Hypothalamus (tissue), 51 donors: ENCODE measurements around the gene ATP5PO.

Experiments
- DNase-seq, 51 donors: peaks; one replicate each; lab custom pipeline; 2025; lab: John Stamatoyannopoulos, UW

The ATP5PO gene

GRCh38 chr21:33901412-33902288, 14.0 kb downstream of the ATP5PO start:
- DNase-seq: peak in 23 of 51 donors; percentile 4 to 59 (median 22)

GRCh38 chr21:33899199-33899598, 16.4 kb downstream of the ATP5PO start:
- DNase-seq: no peak

- DNase-seq: no peak
These were observed 17.0 kb downstream of the ATP5PO start for GRCh38 chr21:33898586-33898985.

GRCh38 chr21:33897739-33898138, 17.9 kb downstream of the ATP5PO start:
- no peak for DNase-seq

- DNase-seq: no peak
These were observed 18.5 kb downstream of the ATP5PO start for GRCh38 chr21:33897098-33897497.

GRCh38 chr21:33896691-33897090, 18.9 kb downstream of the ATP5PO start:
- DNase-seq: no peak

- DNase-seq: no peak
These were observed 20.2 kb downstream of the ATP5PO start for GRCh38 chr21:33895356-33895755.

- peak in 46 of 51 donors; percentile 2 to 83 (median 44) for DNase-seq
These were observed 20.8 kb downstream of the ATP5PO start for GRCh38 chr21:33894736-33895288.

GRCh38 chr21:33893917-33894316, 21.7 kb downstream of the ATP5PO start:
- no peak for DNase-seq

- no peak for DNase-seq
These were observed 22.8 kb downstream of the ATP5PO start for GRCh38 chr21:33892853-33893252.

- no peak for DNase-seq
These were observed 25.4 kb downstream of the ATP5PO start for GRCh38 chr21:33890187-33890586.

- DNase-seq: no peak
These were observed 29.3 kb downstream of the ATP5PO start for GRCh38 chr21:33886321-33886720.

- DNase-seq: no peak
These were observed 30.5 kb downstream of the ATP5PO start for GRCh38 chr21:33885172-33885514.

GRCh38 chr21:33884376-33885171, 31.0 kb downstream of the ATP5PO start:
- no peak for DNase-seq

GRCh38 chr21:33883118-33883517, 32.5 kb downstream of the ATP5PO start:
- DNase-seq: no peak

GRCh38 chr21:33881689-33882440, 33.7 kb downstream of the ATP5PO start:
- DNase-seq: no peak

GRCh38 chr21:33880626-33881025, 35.0 kb downstream of the ATP5PO start:
- DNase-seq: no peak

- no peak for DNase-seq
These were observed 36.8 kb downstream of the ATP5PO start for GRCh38 chr21:33878824-33879223.

GRCh38 chr21:33875026-33875695, 40.4 kb downstream of the ATP5PO start:
- DNase-seq: no peak

GRCh38 chr21:33874161-33874560, 41.4 kb downstream of the ATP5PO start:
- DNase-seq: no peak
